H9 (cell line): ENCODE data around the gene GAS6. TPM values are rescaled to one million over a fixed set of nuclear protein-coding genes. Genes with fewer than 3 reads are reported as not detected.

Source experiments
- DNase-seq: peaks from one replicate; pipeline ENCODE4 v3.0.0-alpha.2; 2017
- H2AFZ ChIP-seq: one replicate; pipeline ENCODE4 v1.6.1; 2013; ENCODE audit warnings: mild to moderate bottlenecking, low read length, control low read depth, moderate library complexity
- H2AK5ac ChIP-seq: 2 replicates; pipeline ENCODE4 v1.6.1; 2013; ENCODE audit warnings: low read length, control low read depth, mixed read lengths; ENCODE audit not compliant: insufficient read length
- H2BK120ac ChIP-seq: one replicate; pipeline ENCODE4 v1.6.1; 2013; ENCODE audit warnings: low read depth, mild to moderate bottlenecking, low read length, control low read depth, inconsistent platforms; ENCODE audit not compliant: poor library complexity, severe bottlenecking
- H2BK12ac ChIP-seq: 2 replicates; pipeline ENCODE4 v1.6.1; 2013; ENCODE audit warnings: low read length, control low read depth, mixed read lengths, low read depth; ENCODE audit not compliant: insufficient read length
- H2BK15ac ChIP-seq: 2 replicates; pipeline ENCODE4 v1.6.1; 2013; ENCODE audit warnings: low read depth, low read length, control low read depth
- H2BK20ac ChIP-seq: one replicate; pipeline ENCODE4 v1.6.1; 2013; ENCODE audit warnings: low read depth, mild to moderate bottlenecking, low read length, control low read depth, inconsistent platforms; ENCODE audit not compliant: poor library complexity, severe bottlenecking
- H2BK5ac ChIP-seq: 2 replicates; pipeline ENCODE4 v1.6.1; 2013; ENCODE audit warnings: low read length, control low read depth, mixed read lengths; ENCODE audit not compliant: insufficient read length
- H3K14ac ChIP-seq: 2 replicates; pipeline ENCODE4 v1.6.1; 2013; ENCODE audit warnings: low read length, control low read depth; ENCODE audit not compliant: insufficient read depth
- H3K18ac ChIP-seq: 2 replicates; pipeline ENCODE4 v1.6.1; 2013; ENCODE audit warnings: low read depth, mild to moderate bottlenecking, mixed read lengths, low read length, control low read depth; ENCODE audit not compliant: insufficient read length
- H3K23ac ChIP-seq: 2 replicates; pipeline ENCODE4 v1.6.1; 2013; ENCODE audit warnings: low read length, control low read depth, mixed read lengths, low read depth; ENCODE audit not compliant: insufficient read length
- H3K23me2 ChIP-seq: 2 replicates; pipeline ENCODE4 v1.6.1; 2013; ENCODE audit warnings: low read depth, mild to moderate bottlenecking, mixed read lengths, low read length, control low read depth; ENCODE audit not compliant: insufficient read length, poor library complexity, severe bottlenecking
- H3K27ac ChIP-seq: 2 replicates; pipeline ENCODE4 v1.5.1; 2013; ENCODE audit warnings: low read length, control low read depth, mixed read lengths, low read depth; ENCODE audit not compliant: insufficient read length
- H3K27me3 ChIP-seq: 2 replicates; pipeline ENCODE4 v1.6.1; 2013; ENCODE audit warnings: low read length, control low read depth, inconsistent platforms; ENCODE audit not compliant: insufficient read depth
- H3K4ac ChIP-seq: 2 replicates; pipeline ENCODE4 v1.6.1; 2013; ENCODE audit warnings: low read depth, mild to moderate bottlenecking, control low read depth, inconsistent platforms, low read length, moderate library complexity
- H3K4me1 ChIP-seq: 2 replicates; pipeline ENCODE4 v1.6.1; 2013; ENCODE audit warnings: low read length, control low read depth, inconsistent platforms; ENCODE audit not compliant: insufficient read depth
- H3K4me2 ChIP-seq: 2 replicates; pipeline ENCODE4 v1.6.1; 2013; ENCODE audit warnings: low read length, control low read depth, mixed read lengths; ENCODE audit not compliant: insufficient read length, insufficient read depth
- H3K56ac ChIP-seq: 2 replicates; pipeline ENCODE4 v1.6.1; 2013; ENCODE audit warnings: low read depth, mild to moderate bottlenecking, mixed read lengths, low read length, control low read depth; ENCODE audit not compliant: insufficient read length
- H3K79me1 ChIP-seq: 2 replicates; pipeline ENCODE4 v1.6.1; 2013; ENCODE audit warnings: low read depth, mild to moderate bottlenecking, moderate library complexity, low read length, control low read depth, inconsistent platforms; ENCODE audit not compliant: insufficient read depth, poor library complexity, severe bottlenecking
- H3K79me2 ChIP-seq: 2 replicates; pipeline ENCODE4 v1.6.1; 2013; ENCODE audit warnings: low read length, control low read depth, inconsistent platforms; ENCODE audit not compliant: insufficient read depth
- H3K9ac ChIP-seq: 2 replicates; pipeline ENCODE4 v1.6.1; 2013; ENCODE audit warnings: low read length, control low read depth, mixed read lengths; ENCODE audit not compliant: insufficient read length; ENCODE audit errors: extremely low read depth
- H3K9me3 ChIP-seq: one replicate; pipeline ENCODE4 v1.6.1; 2013; ENCODE audit warnings: low read depth, low read length, inconsistent platforms; ENCODE audit not compliant: control insufficient read depth
- H3T11ph ChIP-seq: one replicate; pipeline ENCODE4 v1.6.1; 2013; ENCODE audit warnings: mild to moderate bottlenecking, low read length, control low read depth, inconsistent platforms
- H4K20me1 ChIP-seq: one replicate; pipeline ENCODE4 v1.6.1; 2013; ENCODE audit not compliant: control insufficient read depth, insufficient read length, insufficient read depth
- H4K5ac ChIP-seq: 2 replicates; pipeline ENCODE4 v1.6.1; 2013; ENCODE audit warnings: low read depth, mild to moderate bottlenecking, mixed read lengths, low read length, control low read depth; ENCODE audit not compliant: insufficient read length
- H4K8ac ChIP-seq: replicated peaks from 2 replicates; pipeline ENCODE4 v1.6.1; 2013; ENCODE audit warnings: low read length, control low read depth, mixed read lengths, low read depth; ENCODE audit not compliant: insufficient read length
- H4K91ac ChIP-seq: 2 replicates; pipeline ENCODE4 v1.6.1; 2013; ENCODE audit warnings: low read depth, mild to moderate bottlenecking, moderate library complexity, mixed read lengths, low read length, control low read depth; ENCODE audit not compliant: insufficient read length
- H3K27ac Mint-ChIP-seq, 3 experiments: 2 replicates in 2 of 3; 3 replicates in 1 of 3; pipeline ENCODE4 v1.8.0; 2020 to 2021; ENCODE audit warnings: mixed read lengths in 3 of 3, mild to moderate bottlenecking in 1 of 3, moderate library complexity in 1 of 3
- H3K27me3 Mint-ChIP-seq: 2 replicates; pipeline ENCODE4 v1.8.0; 2021; ENCODE audit warnings: low read depth, mild to moderate bottlenecking, moderate library complexity, mixed read lengths
- H3K36me3 Mint-ChIP-seq, 3 experiments: 2 replicates in 2 of 3; 3 replicates in 1 of 3; pipeline ENCODE4 v1.8.0; 2020 to 2021; ENCODE audit warnings: low read depth in 3 of 3, mixed read lengths in 3 of 3; ENCODE audit not compliant: insufficient read depth in 1 of 3
- H3K4me1 Mint-ChIP-seq, 2 experiments: 2 replicates each; pipeline ENCODE4 v1.8.0; 2020; ENCODE audit warnings: mixed read lengths in 2 of 2
- H3K4me3 Mint-ChIP-seq, 2 experiments: 2 replicates in 1 of 2; 3 replicates in 1 of 2; pipeline ENCODE4 v1.8.0; 2020 to 2021; ENCODE audit warnings: mild to moderate bottlenecking in 2 of 2, mixed read lengths in 2 of 2, moderate library complexity in 1 of 2
- H3K9me3 Mint-ChIP-seq, 2 experiments: 2 replicates in 1 of 2; 3 replicates in 1 of 2; pipeline ENCODE4 v1.8.0; 2020; ENCODE audit warnings: mild to moderate bottlenecking in 2 of 2, mixed read lengths in 2 of 2, moderate library complexity in 1 of 2
- CTCF ChIP-seq: fragments of 200-600 bp; sonication (generic); conservative IDR thresholded peaks from 3 replicates; pipeline ENCODE4 v1.8.0; 2021; ENCODE audit warnings: antibody characterized with exemption, mild to moderate bottlenecking
- WGBS: extraction: QIAGEN DNeasy Blood & Tissue Kit; methylation state at CpG from one replicate; pipeline ENCODE4 v1.1.7; 2013; ENCODE audit warnings: missing lambda C conversion rate, low lambda C conversion rate, mixed read lengths; ENCODE audit not compliant: insufficient read length; ENCODE audit errors: extremely low coverage; 5-methylcytosine and 5-hydroxymethylcytosine counted together
- total RNA-seq: library from RNA; stranded (reverse); gene quantifications from 2 replicates; pipeline ENCODE4 v1.2.1, GENCODE V29; 2021

GAS6 gene
- total RNA-seq, 1 experiment from 2014 or later, result 20.5 TPM

GRCh38 chr13:113776231-113777125 lies 87.4 kb downstream of the GAS6 start:
- Histone ChIP-seq H3K27ac (no peak overlapping the region), H3K79me1 (no peaks in the 10 kb centered on the region), H3K9me3 (no peaks in the 10 kb centered on the region), H3K56ac (no peak overlapping the region), H3K23me2 (no peaks in the 10 kb centered on the region), H3K27me3 (no peaks in the 10 kb centered on the region), H2BK120ac (no peak overlapping the region), H2BK5ac (no peak overlapping the region), H2BK15ac (no peak overlapping the region), H3K4ac (no peak overlapping the region), H3K23ac (no peak overlapping the region), H2BK20ac (no peak overlapping the region), H3K4me2 (no peak overlapping the region), H3K14ac (no peak overlapping the region), H4K8ac (no peak overlapping the region), H2AK5ac (no peak overlapping the region), H3T11ph (no peak overlapping the region), H2AFZ (no peak overlapping the region), H3K4me1 (no peaks in the 10 kb centered on the region), H4K5ac (no peak overlapping the region), H2BK12ac (no peak overlapping the region), H4K20me1 (peaks cover 2% of the 10 kb centered on the region), H3K9ac (no peak overlapping the region), H4K91ac (no peak overlapping the region), H3K79me2 (no peaks in the 10 kb centered on the region), H3K18ac (no peak overlapping the region)
- no peak for DNase-seq
- H3K27ac Mint-ChIP-seq, result no peak overlapping the region
- TF ChIP-seq CTCF, result no peak
- no peaks in the 10 kb centered on the region for H3K4me1 Mint-ChIP-seq
- no peak overlapping the region for H3K4me3 Mint-ChIP-seq
- peaks cover 26% of the 10 kb centered on the region for H3K27me3 Mint-ChIP-seq
- whole genome bisulfite sequencing, result no CpG with 5 or more reads among the region's 35 CpGs
- H3K9me3 Mint-ChIP-seq, result peaks cover 0 to 4% of the 10 kb centered on the region in 2 experiments; a peak in 2 of 5 replicates
- H3K36me3 Mint-ChIP-seq, result no peaks in the 10 kb centered on the region; a peak in 2 of 7 replicates
